Germinal center (tissue), 1 donor: ENCODE data around the gene HLA-E.
"Not testable (repeated sequence)": the region's sequence is repeated elsewhere in the genome, so short reads cannot be mapped to it uniquely, and the experiment has no call there.

Experiments used
- DNase-seq: peaks from one replicate; pipeline ENCODE4 v3.0.0; 2012; ENCODE audit warnings: mixed read lengths, low spot score

HLA-E gene

DNA sequence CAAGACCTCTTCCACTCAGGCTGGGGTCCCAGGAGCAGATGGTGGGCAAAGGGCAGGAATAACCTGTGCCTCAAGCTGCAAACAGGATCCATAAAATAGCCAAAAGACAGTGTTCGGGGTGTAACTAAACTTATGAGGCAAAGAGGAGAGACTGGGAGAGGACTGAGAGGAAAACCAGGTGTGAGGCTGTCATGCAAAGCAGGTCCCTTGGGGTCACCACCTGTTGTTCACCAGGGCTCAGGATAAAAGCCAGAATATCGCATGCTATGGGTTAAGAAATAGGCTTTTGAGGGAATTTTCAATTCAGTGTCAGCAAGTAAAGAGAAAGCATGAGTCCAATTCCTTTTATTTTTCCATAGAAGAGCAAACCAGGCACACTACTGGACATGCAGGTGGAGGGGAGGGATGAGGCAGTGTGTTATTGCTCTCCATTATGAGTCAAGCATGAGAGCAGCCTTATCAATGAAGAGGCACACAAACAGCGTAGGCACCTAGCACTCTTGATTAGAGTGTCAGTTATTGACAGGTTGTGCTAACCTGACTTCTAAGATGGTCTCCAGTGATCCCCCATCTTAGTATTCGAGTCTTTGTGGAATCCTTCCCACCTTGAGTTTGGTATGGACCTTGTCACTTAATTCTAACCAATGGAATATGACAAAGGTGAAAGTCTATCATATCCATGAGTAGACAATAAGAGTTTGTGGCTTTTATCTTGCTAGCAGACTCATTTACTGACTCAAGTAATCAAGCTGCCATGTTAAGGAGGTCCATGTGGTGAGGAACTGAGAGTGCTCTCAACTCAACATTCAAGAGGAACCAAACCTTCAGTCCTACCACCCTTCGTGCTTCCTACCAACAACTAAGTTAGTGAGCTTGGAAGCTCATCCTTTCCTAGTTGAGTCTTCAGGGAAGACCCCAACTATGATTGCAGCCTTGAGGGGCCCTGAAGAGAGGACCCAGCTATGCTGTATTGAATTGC is 18.8 kb downstream of the HLA-E start:
- no peak for DNase-seq

- DNase-seq, result no peak
Observed at GRCh38 chr6:30508890-30509736, 19.8 kb downstream of the HLA-E start.

DNA sequence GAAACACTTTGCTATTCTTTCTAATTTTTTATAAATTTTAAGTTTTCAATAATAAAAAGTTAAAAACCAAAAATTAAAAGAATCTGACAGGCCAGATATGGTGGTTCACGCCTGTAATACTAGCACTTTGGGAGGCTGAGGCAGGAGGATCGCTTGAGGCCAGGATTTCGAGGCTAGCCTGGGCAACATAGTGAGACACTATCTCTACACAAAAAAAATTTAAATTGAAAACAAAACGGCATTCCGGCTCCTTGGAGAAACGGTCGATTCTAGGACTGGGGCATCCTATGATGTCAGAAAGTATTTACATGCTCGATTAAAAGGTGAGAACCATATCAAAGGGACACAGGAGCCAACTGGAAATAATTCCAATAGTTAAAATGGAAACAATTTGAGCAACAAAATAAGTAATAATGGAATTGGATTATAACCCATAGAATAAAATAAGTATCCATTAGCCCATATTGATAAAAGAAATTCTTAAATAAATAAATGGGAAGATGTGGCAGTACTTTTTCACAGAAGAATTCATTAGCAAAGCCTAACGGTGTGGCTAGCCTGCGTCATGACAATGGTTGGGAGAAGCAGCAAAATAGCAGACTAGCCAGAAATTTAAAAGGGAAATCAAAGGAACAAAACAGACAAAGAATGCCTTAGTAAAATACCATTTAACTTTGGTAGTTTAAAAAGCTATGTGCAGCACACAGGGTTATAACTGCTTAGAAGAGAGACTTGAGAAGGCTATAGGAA is 21.3 kb downstream of the HLA-E start:
- DNase-seq, result no peak

GRCh38 chr6:30511169-30511546 is 21.8 kb downstream of the HLA-E start:
- DNase-seq, result no peak

DNA sequence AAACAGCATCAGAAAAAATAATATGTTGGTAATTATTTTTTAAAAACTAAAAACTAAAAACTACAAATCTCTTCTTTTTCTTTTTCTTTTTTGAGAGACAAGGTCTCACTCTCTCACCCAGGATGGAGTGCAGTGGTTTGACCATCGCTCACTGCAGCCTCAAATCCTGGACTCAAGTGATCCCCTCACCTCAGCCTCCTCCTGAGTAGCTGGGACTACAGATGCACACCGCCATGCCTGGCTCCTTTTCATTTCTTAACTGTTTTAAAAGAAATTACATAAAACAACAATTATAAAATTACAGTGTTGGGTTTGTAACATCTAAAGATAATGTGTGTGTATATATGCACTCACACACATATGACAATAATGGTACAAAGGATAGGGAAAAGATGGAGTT is 24.1 kb downstream of the HLA-E start:
- DNase-seq, result no peak

GRCh38 chr6:30515106-30515505 is 25.8 kb downstream of the HLA-E start:
- DNase-seq, result no peak

- peak; percentile 80 for DNase-seq
Observed at GRCh38 chr6:30515944-30516753, 26.8 kb downstream of the HLA-E start.

- DNase-seq, result not testable (repeated sequence)
Observed at GRCh38 chr6:30516754-30517076, 27.4 kb downstream of the HLA-E start.

- DNase-seq, result not testable (repeated sequence)
Observed at GRCh38 chr6:30517767-30518504, 28.6 kb downstream of the HLA-E start.

DNA sequence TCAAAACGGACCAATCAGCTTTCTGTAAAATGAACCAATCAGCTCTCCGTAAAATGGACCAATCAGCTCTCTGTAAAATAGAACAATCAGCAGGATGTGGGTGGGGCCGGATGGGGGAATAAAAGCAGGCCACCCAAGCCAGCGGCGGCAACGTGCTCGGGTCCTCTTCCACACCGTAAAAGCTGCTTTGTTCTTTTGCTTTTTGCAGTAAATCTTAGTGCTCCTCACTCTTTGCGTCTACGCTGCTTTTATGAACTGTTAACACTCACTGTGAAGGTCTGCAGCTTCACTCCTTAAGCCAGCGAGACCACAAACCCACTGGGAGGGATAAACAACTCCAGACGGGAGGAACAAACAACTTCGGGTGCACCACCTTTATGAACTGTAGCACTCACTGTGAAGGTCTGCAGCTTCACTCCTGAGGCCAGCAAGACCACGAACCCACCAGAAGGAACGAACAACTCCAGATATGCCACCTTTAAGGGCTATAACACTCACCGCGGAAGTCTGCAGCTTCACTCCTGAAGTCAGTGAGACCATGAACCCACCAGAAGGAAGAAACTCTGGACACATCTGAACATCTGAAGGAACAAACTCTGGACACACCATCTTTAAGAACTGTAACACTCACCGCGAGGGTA is 29.3 kb downstream of the HLA-E start:
- DNase-seq, result not testable (repeated sequence)

DNA sequence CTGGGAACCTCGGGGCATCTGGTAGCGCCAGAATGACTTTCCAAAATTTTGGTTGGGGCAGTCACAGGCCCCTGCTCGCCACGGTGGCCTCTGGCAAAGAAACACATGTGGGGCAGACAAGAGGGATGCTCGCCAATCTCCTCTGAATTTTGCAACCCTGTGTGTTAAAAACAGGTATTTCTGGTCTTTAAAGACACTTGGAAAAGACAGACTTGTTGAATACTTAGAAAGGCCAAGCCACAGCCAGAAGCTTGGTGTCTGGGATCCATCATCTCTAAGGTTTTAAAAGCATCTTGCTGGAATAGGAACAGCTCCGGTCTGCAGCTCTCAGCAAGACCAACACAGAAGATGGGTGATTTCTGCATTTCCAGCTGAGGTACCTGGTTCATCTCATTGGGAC is 31.2 kb downstream of the HLA-E start:
- DNase-seq, result no peak

- DNase-seq, result not testable (repeated sequence)
Observed at GRCh38 chr6:30521082-30521481, 31.8 kb downstream of the HLA-E start.

- not testable (repeated sequence) for DNase-seq
Observed at GRCh38 chr6:30521952-30522351, 32.6 kb downstream of the HLA-E start.

GRCh38 chr6:30526444-30526843 is 37.1 kb downstream of the HLA-E start:
- not testable (repeated sequence) for DNase-seq

DNA sequence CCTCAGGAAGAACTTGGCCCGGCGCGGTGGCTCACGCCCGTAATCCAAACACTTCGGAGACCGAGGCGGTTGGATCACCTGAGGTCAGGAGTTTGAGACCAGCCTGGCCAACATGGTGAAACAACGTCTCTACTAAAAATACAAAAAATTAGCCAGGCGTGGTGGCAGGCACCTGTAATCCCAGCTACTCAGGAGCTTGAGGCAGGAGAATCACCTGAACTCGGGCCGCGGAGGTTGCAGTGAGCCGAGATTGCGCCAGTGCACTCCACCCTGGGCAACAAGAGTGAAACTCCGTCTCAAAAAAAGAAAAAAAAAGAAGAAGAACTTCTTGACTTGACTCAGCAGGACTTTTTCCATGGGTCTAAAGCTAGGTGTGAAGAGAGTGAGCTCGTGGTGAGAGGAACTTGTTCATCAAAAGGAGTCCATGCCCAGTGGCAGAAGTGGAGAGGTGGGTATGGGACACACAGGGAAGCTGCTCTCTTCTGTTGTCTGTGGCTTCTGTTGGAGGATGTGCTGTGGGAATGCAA is 40.1 kb downstream of the HLA-E start:
- DNase-seq, result peak; percentile 37

- DNase-seq, result no peak
Observed at GRCh38 chr6:30530014-30530413, 40.7 kb downstream of the HLA-E start.

- DNase-seq, result no peak
Observed at GRCh38 chr6:30533460-30534294, 44.4 kb downstream of the HLA-E start.

GRCh38 chr6:30537931-30538330 is 48.6 kb downstream of the HLA-E start:
- no peak for DNase-seq
